GM12878 (cell line): Measurements from ENCODE around the gene ANKMY1. TPM values are rescaled to one million over a fixed set of nuclear protein-coding genes. Genes with fewer than 3 reads are reported as not detected.

ENCODE experiments used
- ATAC-seq: fragments of 200-7000 bp; cut with Tn5 transposase; 3 replicates; pipeline ENCODE4 v1.9.1; 2020; ENCODE audit warnings: mild to moderate bottlenecking, moderate library complexity
- BruUV-seq: library from RNA; stranded (reverse); fragments of 400-500 nt; replicated peaks from 2 replicates; lab custom pipeline; 2021; lab: Mats Ljungman, UMichigan
- CTCF ChIA-PET: fragments of 300-600 bp; sonication (Branson Sonifier 250); formaldehyde crosslinking; extraction: SDS; loops from one replicate; lab custom pipeline; 2021; ENCODE audit warnings: inconsistent platforms; lab: Yijun Ruan, JAX
- POLR2A ChIA-PET: fragments of 350-600 bp; formaldehyde crosslinking; extraction: SDS; loops from one replicate; lab custom pipeline; 2021; ENCODE audit warnings: inconsistent platforms; lab: Charles Lee
- RAD21 ChIA-PET: fragments of 300-600 bp; sonication (Branson Sonifier 250); formaldehyde crosslinking; loops from one replicate; lab custom pipeline; 2023; ENCODE audit warnings: antibody characterized with exemption; ENCODE audit not compliant: unreplicated experiment; lab: Charles Lee
- SMC1A ChIA-PET: fragments of 300-600 bp; sonication (Branson Sonifier 250); formaldehyde crosslinking; loops from one replicate; lab custom pipeline; 2023; ENCODE audit not compliant: unreplicated experiment, uncharacterized antibody; lab: Charles Lee
- DNase-seq: peaks from one replicate; pipeline ENCODE4 v3.0.0-alpha.2; 2011; ENCODE audit warnings: low read depth, low spot score
- FAIRE-seq: peaks from 3 replicates; lab custom pipeline; 2011; peaks lifted over from hg19 to GRCh38; lab: Jason Lieb, UNC
- H2AFZ ChIP-seq: 2 replicates; pipeline ENCODE4 v1.6.0; 2011; ENCODE audit warnings: low read depth, low read length, control low read depth; ENCODE audit not compliant: control insufficient read depth
- H3K27ac ChIP-seq: 2 replicates; pipeline ENCODE4 v1.5.1; 2011; ENCODE audit warnings: control low read depth; ENCODE audit not compliant: control insufficient read depth, insufficient read depth
- H3K27me3 ChIP-seq, 2 experiments: replicated peaks in 1 of 2; 2 replicates each; pipeline versions ENCODE4 v1.6.0 to v1.6.1; 2011; ENCODE audit warnings: low read length in 1 of 2; ENCODE audit not compliant: control insufficient read depth in 2 of 2, insufficient read depth in 2 of 2
- H3K36me3 ChIP-seq, 2 experiments: 2 replicates each; pipeline ENCODE4 v1.5.1; 2011; ENCODE audit warnings: low read length in 1 of 2; ENCODE audit not compliant: control insufficient read depth in 2 of 2, insufficient read depth in 2 of 2
- H3K4me1 ChIP-seq: 2 replicates; pipeline ENCODE4 v1.6.1; 2011; ENCODE audit warnings: mild to moderate bottlenecking, low read length, moderate library complexity, mixed read lengths; ENCODE audit not compliant: control insufficient read depth, insufficient read depth
- H3K4me2 ChIP-seq: 2 replicates; pipeline ENCODE4 v1.6.0; 2011; ENCODE audit warnings: control low read depth; ENCODE audit not compliant: control insufficient read depth, insufficient read depth
- H3K4me3 ChIP-seq: fragments of 200-600 bp; sonication (generic); 2 replicates; pipeline ENCODE4 v1.5.1; 2016
- H3K79me2 ChIP-seq: 2 replicates; pipeline ENCODE4 v1.6.0; 2011; ENCODE audit warnings: low read length; ENCODE audit not compliant: control insufficient read depth, insufficient read depth
- H3K9ac ChIP-seq: 2 replicates; pipeline ENCODE4 v1.8.0; 2011; ENCODE audit warnings: low read length, control low read depth, mixed read lengths; ENCODE audit not compliant: control insufficient read depth, insufficient read depth
- H3K9me3 ChIP-seq: replicated peaks from 3 replicates; pipeline ENCODE4 v1.5.1; 2011; ENCODE audit warnings: mild to moderate bottlenecking, low read length; ENCODE audit not compliant: control insufficient read depth, insufficient read depth
- H4K20me1 ChIP-seq: 2 replicates; pipeline ENCODE4 v1.6.0; 2011; ENCODE audit not compliant: control insufficient read depth, insufficient read depth
- BHLHE40 ChIP-seq, 2 experiments: fragments of 450-650 bp in 1 of 2; IDR thresholded peaks; 2 replicates each; pipeline ENCODE4 v1.6.1; 2011 to 2017; ENCODE audit warnings: low read depth in 2 of 2, borderline replicate concordance in 1 of 2, improper control_type of control experiment in 1 of 2, low read length in 1 of 2, mild to moderate bottlenecking in 1 of 2
- CBFB ChIP-seq: IDR thresholded peaks from 2 replicates; pipeline ENCODE4 v1.6.1; 2016; ENCODE audit warnings: antibody characterized with exemption, low read depth
- CREM ChIP-seq: IDR thresholded peaks from 2 replicates; pipeline ENCODE4 v1.6.1; 2014; ENCODE audit warnings: antibody characterized with exemption, low read depth
- EP300 ChIP-seq, 2 experiments: fragments of 150-350 bp in 1 of 2; IDR thresholded peaks; 2 replicates each; pipeline ENCODE4 v1.6.1; 2011 to 2012; ENCODE audit warnings: low read depth in 2 of 2, low read length in 2 of 2, borderline replicate concordance in 1 of 2, improper control_type of control experiment in 1 of 2, inconsistent platforms in 1 of 2; ENCODE audit not compliant: control insufficient read depth in 1 of 2
- GABPA ChIP-seq: IDR thresholded peaks from 2 replicates; pipeline ENCODE4 v1.6.1; 2014; ENCODE audit warnings: antibody characterized with exemption, low read depth, mild to moderate bottlenecking, inconsistent platforms
- NRF1 ChIP-seq: conservative IDR thresholded peaks from 2 replicates; pipeline ENCODE4 v1.6.1; 2011; ENCODE audit warnings: mild to moderate bottlenecking, low read depth, low read length, improper control_type of control experiment
- RBBP5 ChIP-seq: fragments of 200-600 bp; sonication (generic); conservative IDR thresholded peaks from 2 replicates; pipeline ENCODE4 v1.6.1; 2016
- RELA ChIP-seq: fragments of 450-650 bp; IDR thresholded peaks from 2 replicates; pipeline ENCODE4 v1.8.0; 2014; ENCODE audit warnings: borderline replicate concordance; ENCODE audit not compliant: partially characterized antibody
- ZNF207 ChIP-seq: fragments of 450-650 bp; IDR thresholded peaks from 2 replicates; pipeline ENCODE4 v1.6.1; 2014; ENCODE audit warnings: antibody characterized with exemption, mild to moderate bottlenecking, borderline replicate concordance
- WGBS: methylation state at CpG from one replicate; pipeline ENCODE4 v1.1.6; 2016; ENCODE audit warnings: low lambda C conversion rate; ENCODE audit not compliant: insufficient replicate concordance, insufficient coverage; ENCODE audit errors: missing lambda C conversion rate; 5-methylcytosine and 5-hydroxymethylcytosine counted together
- in situ Hi-C: fragments of 300-500 bp; cut with MboI; formaldehyde crosslinking; loops from 9 replicates; pipeline ENCODE4 v1.14.3; 2018; ENCODE audit warnings: mixed read lengths
- intact Hi-C: fragments of 100-400 bp; cut with micrococcal nuclease; formaldehyde crosslinking; loops from one replicate; pipeline ENCODE4 v1.14.2; 2022; ENCODE audit not compliant: unreplicated experiment
- polyA plus RNA-seq, 11 experiments: library from polyadenylated mRNA; depleted of rRNA in 4 of 11; unstranded in 6 of 11; stranded (reverse) in 5 of 11; fragments of >200 nt; fragmentation: Nextera tagmentation in 4 of 11; fragmentation: Illumina TruSeq in 1 of 11; extraction: Ambion mirVana in 4 of 11; extraction: Trizol in 1 of 11; gene quantifications; 1 replicate in 1 of 11; 2 replicates in 10 of 11; pipeline versions ENCODE4 v1.2.1 to v1.2.3, GENCODE V29; 2011 to 2016; ENCODE audit warnings: inconsistent platforms in 2 of 11, missing spikeins in 2 of 11, low read depth in 1 of 11
- total RNA-seq, 4 experiments: library from RNA; depleted of rRNA in 3 of 4; stranded (reverse); fragments of >200 nt in 3 of 4; fragmentation: Illumina TruSeq in 1 of 4; extraction: Trizol in 1 of 4; gene quantifications; 2 replicates each; pipeline versions ENCODE4 v1.2.1 to v1.2.3, GENCODE V29; 2013 to 2021
- TF ChIP-seq, protein P1 (sequence below): IDR thresholded peaks from 2 replicates; pipeline ENCODE4 v1.6.1; 2012; ENCODE audit warnings: low read depth, low read length, improper control_type of control experiment
- TF ChIP-seq, protein P2 (sequence below): fragments of 450-650 bp; IDR thresholded peaks from 2 replicates; pipeline ENCODE4 v1.6.1; 2014; ENCODE audit warnings: mild to moderate bottlenecking

Gene ANKMY1
- total and polyA plus RNA-seq, 10 of the 15 experiments (the other 5 are each of a cell fraction or from before 2014, with no cell fraction given) = 1.1 to 15.3 (median 11.1) TPM

DNA sequence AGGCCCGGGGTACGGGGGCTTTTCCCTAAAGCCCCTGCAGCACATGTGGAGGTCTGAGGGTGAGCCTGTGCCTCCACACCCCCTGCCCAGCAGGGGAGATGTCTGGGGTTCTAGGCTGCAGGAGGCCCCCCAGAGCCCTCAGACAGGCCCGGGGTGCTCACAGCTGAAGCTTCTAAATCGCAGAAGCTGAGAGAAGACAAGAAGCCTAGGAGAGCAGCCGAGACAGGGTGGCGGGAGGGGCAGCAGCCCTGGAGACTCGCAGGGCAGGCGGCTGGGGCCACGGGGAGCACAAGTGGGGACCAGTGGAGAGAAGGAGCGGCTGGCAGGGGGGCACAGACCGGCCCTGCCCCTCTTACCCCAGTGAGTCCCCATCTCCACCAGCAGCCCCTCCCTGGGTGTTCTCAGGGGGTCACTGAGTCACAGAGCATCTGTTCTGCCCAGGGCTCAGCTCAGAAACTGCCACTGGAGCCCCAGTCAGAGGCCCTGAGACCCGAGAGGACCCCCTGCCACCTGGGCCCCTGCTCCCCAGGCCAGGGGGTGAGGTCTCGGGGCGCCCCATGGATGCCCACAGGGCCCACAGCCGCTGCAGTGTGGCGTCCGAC is 96.2 kb downstream of the ANKMY1 start:
- no TSS peak for BruUV-seq
- SMC1A ChIA-PET = no interaction called here

More for the DNA sequence above, 96.2 kb downstream of the ANKMY1 start:
- no peak for TF ChIP-seq CBFB
- TF ChIP-seq EP300 (IDR thresholded peaks at IDR 0.05; ENCODE audit: borderline replicate concordance in 1 of 2, control insufficient read depth in 1 of 2, low read depth in 2 of 2, low read length in 2 of 2) = no peak
- TF ChIP-seq, protein P1, sequence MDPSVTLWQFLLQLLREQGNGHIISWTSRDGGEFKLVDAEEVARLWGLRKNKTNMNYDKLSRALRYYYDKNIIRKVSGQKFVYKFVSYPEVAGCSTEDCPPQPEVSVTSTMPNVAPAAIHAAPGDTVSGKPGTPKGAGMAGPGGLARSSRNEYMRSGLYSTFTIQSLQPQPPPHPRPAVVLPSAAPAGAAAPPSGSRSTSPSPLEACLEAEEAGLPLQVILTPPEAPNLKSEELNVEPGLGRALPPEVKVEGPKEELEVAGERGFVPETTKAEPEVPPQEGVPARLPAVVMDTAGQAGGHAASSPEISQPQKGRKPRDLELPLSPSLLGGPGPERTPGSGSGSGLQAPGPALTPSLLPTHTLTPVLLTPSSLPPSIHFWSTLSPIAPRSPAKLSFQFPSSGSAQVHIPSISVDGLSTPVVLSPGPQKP = no peak
- TF ChIP-seq RBBP5 = no peak
- TF ChIP-seq, protein P2, sequence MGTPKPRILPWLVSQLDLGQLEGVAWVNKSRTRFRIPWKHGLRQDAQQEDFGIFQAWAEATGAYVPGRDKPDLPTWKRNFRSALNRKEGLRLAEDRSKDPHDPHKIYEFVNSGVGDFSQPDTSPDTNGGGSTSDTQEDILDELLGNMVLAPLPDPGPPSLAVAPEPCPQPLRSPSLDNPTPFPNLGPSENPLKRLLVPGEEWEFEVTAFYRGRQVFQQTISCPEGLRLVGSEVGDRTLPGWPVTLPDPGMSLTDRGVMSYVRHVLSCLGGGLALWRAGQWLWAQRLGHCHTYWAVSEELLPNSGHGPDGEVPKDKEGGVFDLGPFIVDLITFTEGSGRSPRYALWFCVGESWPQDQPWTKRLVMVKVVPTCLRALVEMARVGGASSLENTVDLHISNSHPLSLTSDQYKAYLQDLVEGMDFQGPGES = no peak
- TF ChIP-seq CREM = no peak
- TF ChIP-seq GABPA = no peak
- TF ChIP-seq NRF1 = no peak
- TF ChIP-seq RELA = no peak
- TF ChIP-seq ZNF207 = no peak
- TF ChIP-seq BHLHE40 (IDR thresholded peaks at IDR 0.05; ENCODE audit: borderline replicate concordance in 1 of 2, low read depth in 2 of 2, low read length in 1 of 2) = no peak
- ChIA-PET POLR2A (no interaction called here), CTCF (no interaction called here), RAD21 (no interaction called here)
- no peaks in the 10 kb centered on the region for H3K36me3 ChIP-seq
- no peak for FAIRE-seq
- H3K9ac ChIP-seq = no peak overlapping the region
- no peak overlapping the region for H2AFZ ChIP-seq
- no peaks in the 10 kb centered on the region for H3K4me1 ChIP-seq
- H3K4me2 ChIP-seq = no peak overlapping the region
- intact Hi-C loops (no loop called here), in situ Hi-C loops (no loop called here)
- H3K9me3 ChIP-seq = no peaks in the 10 kb centered on the region
- H3K27me3 ChIP-seq = no peaks in the 10 kb centered on the region; a peak in 1 of 4 replicates
- no peak overlapping the region for H3K4me3 ChIP-seq
- DNase-seq = no peak
- H3K79me2 ChIP-seq = no peaks in the 10 kb centered on the region
- no peaks in the 10 kb centered on the region for H4K20me1 ChIP-seq
- ATAC-seq = no peak
- 44% methylated on average over 12 of the region's 17 CpGs for WGBS
- H3K27ac ChIP-seq = no peak overlapping the region
